GM23248 (cell line): ENCODE data around the gene TTC16. TPM values are rescaled to one million over a fixed set of nuclear protein-coding genes. Genes with fewer than 3 reads are reported as not detected.

Experiments used
- DNase-seq: peaks from one replicate; pipeline ENCODE4 v3.0.0-alpha.2; 2015
- H2AFZ ChIP-seq: fragments of 200-600 bp; sonication (generic); 2 replicates; pipeline ENCODE4 v1.6.1; 2016; ENCODE audit warnings: antibody characterized with exemption
- H3F3A ChIP-seq: fragments of 200-600 bp; sonication (generic); 2 replicates; pipeline ENCODE4 v1.6.1; 2016; ENCODE audit warnings: mild to moderate bottlenecking, antibody characterized with exemption, mixed run types; ENCODE audit not compliant: insufficient read depth
- H3K27ac ChIP-seq: fragments of 200-600 bp; sonication (generic); 2 replicates; pipeline ENCODE4 v1.5.1; 2016; ENCODE audit warnings: mild to moderate bottlenecking
- H3K27me3 ChIP-seq: fragments of 200-600 bp; sonication (generic); replicated peaks from 2 replicates; pipeline ENCODE4 v1.6.1; 2016; ENCODE audit warnings: mild to moderate bottlenecking; ENCODE audit not compliant: insufficient read depth
- H3K36me3 ChIP-seq: fragments of 200-600 bp; sonication (generic); 2 replicates; pipeline ENCODE4 v1.6.1; 2016; ENCODE audit warnings: low read depth, mild to moderate bottlenecking
- H3K4me1 ChIP-seq: fragments of 200-600 bp; sonication (generic); 2 replicates; pipeline ENCODE4 v1.6.1; 2016; ENCODE audit warnings: mild to moderate bottlenecking; ENCODE audit not compliant: insufficient read depth
- H3K4me2 ChIP-seq: fragments of 200-600 bp; sonication (generic); one replicate; pipeline ENCODE4 v1.6.1; 2016; ENCODE audit warnings: mild to moderate bottlenecking; ENCODE audit not compliant: unreplicated experiment
- H3K4me3 ChIP-seq: fragments of 200-600 bp; sonication (generic); 2 replicates; pipeline ENCODE4 v1.5.1; 2016; ENCODE audit warnings: mild to moderate bottlenecking
- H3K79me2 ChIP-seq: fragments of 200-600 bp; sonication (generic); 2 replicates; pipeline ENCODE4 v1.6.1; 2016; ENCODE audit warnings: mild to moderate bottlenecking; ENCODE audit not compliant: insufficient read depth
- H3K9ac ChIP-seq: fragments of 200-600 bp; sonication (generic); 2 replicates; pipeline ENCODE4 v1.6.1; 2016; ENCODE audit warnings: mild to moderate bottlenecking
- H3K9me2 ChIP-seq: fragments of 200-600 bp; sonication (generic); 2 replicates; pipeline ENCODE4 v1.6.1; 2016; ENCODE audit warnings: mixed run types, mild to moderate bottlenecking, moderate library complexity; ENCODE audit not compliant: insufficient read depth
- H3K9me3 ChIP-seq: fragments of 200-600 bp; sonication (generic); one replicate; pipeline ENCODE4 v1.6.1; 2017; ENCODE audit warnings: low read depth
- H4K20me1 ChIP-seq: fragments of 200-600 bp; sonication (generic); 2 replicates; pipeline ENCODE4 v1.6.0; 2016; ENCODE audit not compliant: insufficient read depth
- EZH2 ChIP-seq: fragments of 200-600 bp; sonication (generic); IDR thresholded peaks from 2 replicates; pipeline ENCODE4 v1.6.1; 2018; ENCODE audit warnings: antibody characterized with exemption, mild to moderate bottlenecking; ENCODE audit not compliant: insufficient read depth, poor library complexity, severe bottlenecking
- EZH2phosphoT487 ChIP-seq: fragments of 200-600 bp; sonication (generic); IDR thresholded peaks from 2 replicates; pipeline ENCODE4 v1.6.1; 2018; ENCODE audit warnings: antibody characterized with exemption, moderate library complexity, mild to moderate bottlenecking, low read depth; ENCODE audit not compliant: insufficient read depth
- WGBS, 2 experiments: methylation state at CpG; one replicate each; pipeline ENCODE4 v1.1.6; 2015 to 2017; ENCODE audit warnings: low lambda C conversion rate in 2 of 2, low coverage in 1 of 2; ENCODE audit errors: missing lambda C conversion rate in 2 of 2; 5-methylcytosine and 5-hydroxymethylcytosine counted together
- in situ Hi-C: fragments of 300-500 bp; cut with MboI; formaldehyde crosslinking; loops from 2 replicates; pipeline ENCODE4 v1.15.0; 2020
- polyA plus RNA-seq: library from polyadenylated mRNA; unstranded; fragments of >200 nt; fragmentation: Nextera tagmentation; extraction: Ambion mirVana; gene quantifications from 2 replicates; pipeline ENCODE4 v1.2.1, GENCODE V29; 2016
- total RNA-seq: library from RNA; depleted of rRNA; stranded (reverse); fragments of >200 nt; shearing (Covaris generic); gene quantifications from 2 replicates; pipeline ENCODE4 v1.2.3, GENCODE V29; 2014

TTC16 gene
- total and polyA plus RNA-seq, 2 experiments from 2014 or later: 0.06 TPM; not detected in 1

- no peak overlapping the region for H3K9ac ChIP-seq
- no peak overlapping the region for H3K4me3 ChIP-seq
- WGBS, 2 experiments: 87 to 91% methylated on average over 13 of the region's 13 CpGs
- 0 out of 2 replicates have a peak, but pooled peaks cover 4% of the 10 kb centered on the region for H3K36me3 ChIP-seq
- no peak overlapping the region for H3K27ac ChIP-seq
- no peaks in the 10 kb centered on the region for H3K9me3 ChIP-seq
- H4K20me1 ChIP-seq: no peaks in the 10 kb centered on the region
- H3K79me2 ChIP-seq: no peaks in the 10 kb centered on the region
- in situ Hi-C loops: no loop called here
- TF ChIP-seq EZH2 (no peak), EZH2phosphoT487 (no peak)
- no peak overlapping the region for H3K4me2 ChIP-seq
- H3F3A ChIP-seq: peaks cover 3% of the 10 kb centered on the region; the same call in 1 of the 2 replicates
- no peak overlapping the region for H2AFZ ChIP-seq
- peaks cover 4% of the 10 kb centered on the region for H3K4me1 ChIP-seq
- no peak for DNase-seq
- H3K27me3 ChIP-seq: no peaks in the 10 kb centered on the region
- no peaks in the 10 kb centered on the region for H3K9me2 ChIP-seq
Measured at GRCh38 chr9:127689329-127690000, 26.4 kb upstream of the TTC16 start.

DNA sequence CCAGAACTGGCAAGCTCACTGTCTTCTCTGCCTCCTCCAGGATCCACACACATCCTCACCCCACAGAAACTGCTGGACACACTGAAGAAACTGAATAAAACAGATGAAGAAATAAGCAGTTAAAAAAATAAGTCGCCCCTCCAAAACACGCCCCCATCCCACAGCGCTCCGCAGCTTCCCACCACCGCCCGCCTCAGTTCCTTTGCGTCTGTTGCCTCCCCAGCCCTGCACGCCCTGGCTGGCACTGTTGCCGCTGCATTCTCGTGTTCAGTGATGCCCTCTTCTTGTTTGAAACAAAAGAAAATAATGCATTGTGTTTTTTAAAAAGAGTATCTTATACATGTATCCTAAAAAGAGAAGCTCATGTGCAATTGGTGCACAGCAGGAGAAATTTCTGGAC is 25.1 kb upstream of the TTC16 start:
- H2AFZ ChIP-seq: no peak overlapping the region
- H3K36me3 ChIP-seq: 0 out of 2 replicates have a peak, but pooled peaks cover 4% of the 10 kb centered on the region
- in situ Hi-C loops: no loop called here
- peaks cover 10% of the 10 kb centered on the region for H3K4me1 ChIP-seq
- H3K9me3 ChIP-seq: no peaks in the 10 kb centered on the region
- no peaks in the 10 kb centered on the region for H3K79me2 ChIP-seq
- WGBS, 2 experiments: 92 to 93% methylated on average over 10 of the region's 10 CpGs
- no peak for DNase-seq
- H3K27me3 ChIP-seq: no peaks in the 10 kb centered on the region
- peaks cover 8% of the 10 kb centered on the region; the same call in 1 of the 2 replicates for H3F3A ChIP-seq
- H3K4me3 ChIP-seq: no peak overlapping the region
- no peaks in the 10 kb centered on the region for H4K20me1 ChIP-seq
- H3K27ac ChIP-seq: no peak overlapping the region
- no peak overlapping the region for H3K4me2 ChIP-seq
- no peaks in the 10 kb centered on the region for H3K9me2 ChIP-seq
- no peak for TF ChIP-seq EZH2phosphoT487
- no peak for TF ChIP-seq EZH2
- no peak overlapping the region for H3K9ac ChIP-seq

DNA sequence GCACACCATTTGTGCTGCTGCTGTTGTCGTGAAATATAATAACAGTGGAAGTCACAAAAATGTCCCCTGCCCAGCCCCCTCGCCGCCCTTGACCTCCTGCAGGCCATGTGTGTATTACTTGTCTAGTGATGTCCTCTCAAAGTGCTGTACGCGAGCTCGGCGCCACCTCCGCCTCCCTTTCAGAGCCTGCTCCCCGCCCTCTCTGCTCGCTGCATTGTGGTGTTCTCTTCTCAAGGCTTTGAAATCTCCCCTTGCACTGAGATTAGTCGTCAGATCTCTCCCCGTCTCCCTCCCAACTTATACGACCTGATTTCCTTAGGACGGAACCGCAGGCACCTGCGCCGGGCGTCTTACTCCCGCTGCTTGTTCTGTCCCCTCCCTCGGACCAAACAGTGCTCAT is 23.8 kb upstream of the TTC16 start:
- Histone ChIP-seq H3K36me3 (0 out of 2 replicates have a peak, but pooled peaks cover 4% of the 10 kb centered on the region), H3K27me3 (no peaks in the 10 kb centered on the region), H4K20me1 (no peaks in the 10 kb centered on the region), H3K4me2 (no peak overlapping the region), H3F3A (peaks cover 16% of the 10 kb centered on the region; the same call in 1 of the 2 replicates), H3K4me1 (peaks cover 14% of the 10 kb centered on the region), H3K9ac (no peak overlapping the region), H3K27ac (no peak overlapping the region), H3K4me3 (no peak overlapping the region), H2AFZ (no peak overlapping the region), H3K9me3 (no peaks in the 10 kb centered on the region), H3K79me2 (no peaks in the 10 kb centered on the region), H3K9me2 (no peaks in the 10 kb centered on the region)
- WGBS, 2 experiments: 86 to 89% methylated on average over 20 of the region's 20 CpGs
- TF ChIP-seq EZH2phosphoT487: no peak
- TF ChIP-seq EZH2: no peak
- no peak for DNase-seq
- in situ Hi-C loops: no loop called here

- Histone ChIP-seq H3K9me2 (no peaks in the 10 kb centered on the region), H3K4me3 (no peak overlapping the region), H3K27me3 (no peaks in the 10 kb centered on the region), H3K4me1 (peaks cover 14% of the 10 kb centered on the region), H4K20me1 (no peaks in the 10 kb centered on the region), H3K9me3 (no peaks in the 10 kb centered on the region), H3K4me2 (no peak overlapping the region), H2AFZ (no peak overlapping the region), H3K27ac (no peak overlapping the region), H3F3A (peaks cover 16% of the 10 kb centered on the region; the same call in 1 of the 2 replicates), H3K79me2 (no peaks in the 10 kb centered on the region), H3K36me3 (0 out of 2 replicates have a peak, but pooled peaks cover 4% of the 10 kb centered on the region), H3K9ac (no peak overlapping the region)
- in situ Hi-C loops: no loop called here
- WGBS, 2 experiments: 92 to 93% methylated on average over 10 of the region's 10 CpGs
- DNase-seq: no peak
- TF ChIP-seq EZH2: no peak
- TF ChIP-seq EZH2phosphoT487: no peak
Measured at GRCh38 chr9:127693143-127693542, 22.7 kb upstream of the TTC16 start.
